ENCODE data around the gene GFI1.

Gene GFI1

DNA sequence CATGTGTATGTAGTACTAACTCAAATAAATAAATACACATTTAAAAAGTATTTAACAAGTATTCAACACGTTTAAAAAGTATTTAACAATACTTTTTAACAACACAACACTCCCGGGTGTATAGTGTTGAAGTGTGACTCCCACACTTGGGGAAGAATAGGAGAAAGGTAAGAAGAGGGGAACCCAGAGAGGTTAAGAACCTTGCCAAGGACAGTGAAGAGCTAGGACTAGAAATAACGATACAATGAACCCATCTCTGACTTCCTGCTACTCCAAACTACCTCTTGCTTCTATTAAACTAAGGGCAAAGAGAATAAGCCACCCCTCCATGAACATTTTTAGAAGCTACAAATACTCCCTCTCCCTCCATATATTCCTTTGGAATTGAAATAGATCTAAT, 1.7 kb upstream of the GFI1 start:
- DNase-seq (ENCODE audit: low spot score) = no peak

DNA sequence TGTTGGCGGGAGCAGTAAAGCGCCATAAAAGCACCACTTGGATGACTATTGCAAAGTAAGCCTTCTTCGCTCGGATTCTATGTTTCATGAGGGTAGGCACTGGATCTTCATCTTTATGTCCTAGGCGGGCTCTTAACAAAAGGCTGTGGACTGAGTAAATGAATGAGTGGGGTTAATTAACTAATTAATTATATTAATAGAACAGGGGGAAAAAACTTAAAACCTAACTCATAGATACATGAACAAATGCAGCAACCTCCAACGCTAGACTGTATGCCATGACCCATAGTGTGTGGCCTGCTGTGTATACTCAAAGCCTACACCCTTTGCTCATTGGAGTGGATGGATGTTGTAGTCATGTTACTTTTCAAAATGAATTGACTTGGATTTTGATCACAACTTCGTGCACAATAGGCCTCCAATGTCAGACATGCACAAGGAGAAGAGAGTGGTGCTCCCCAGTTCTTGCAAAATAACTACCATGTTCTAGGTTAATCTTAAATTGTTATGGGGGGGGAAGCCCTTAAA, 417 bp upstream of the GFI1 start:
- no peak for DNase-seq (ENCODE audit: low spot score)

DNA sequence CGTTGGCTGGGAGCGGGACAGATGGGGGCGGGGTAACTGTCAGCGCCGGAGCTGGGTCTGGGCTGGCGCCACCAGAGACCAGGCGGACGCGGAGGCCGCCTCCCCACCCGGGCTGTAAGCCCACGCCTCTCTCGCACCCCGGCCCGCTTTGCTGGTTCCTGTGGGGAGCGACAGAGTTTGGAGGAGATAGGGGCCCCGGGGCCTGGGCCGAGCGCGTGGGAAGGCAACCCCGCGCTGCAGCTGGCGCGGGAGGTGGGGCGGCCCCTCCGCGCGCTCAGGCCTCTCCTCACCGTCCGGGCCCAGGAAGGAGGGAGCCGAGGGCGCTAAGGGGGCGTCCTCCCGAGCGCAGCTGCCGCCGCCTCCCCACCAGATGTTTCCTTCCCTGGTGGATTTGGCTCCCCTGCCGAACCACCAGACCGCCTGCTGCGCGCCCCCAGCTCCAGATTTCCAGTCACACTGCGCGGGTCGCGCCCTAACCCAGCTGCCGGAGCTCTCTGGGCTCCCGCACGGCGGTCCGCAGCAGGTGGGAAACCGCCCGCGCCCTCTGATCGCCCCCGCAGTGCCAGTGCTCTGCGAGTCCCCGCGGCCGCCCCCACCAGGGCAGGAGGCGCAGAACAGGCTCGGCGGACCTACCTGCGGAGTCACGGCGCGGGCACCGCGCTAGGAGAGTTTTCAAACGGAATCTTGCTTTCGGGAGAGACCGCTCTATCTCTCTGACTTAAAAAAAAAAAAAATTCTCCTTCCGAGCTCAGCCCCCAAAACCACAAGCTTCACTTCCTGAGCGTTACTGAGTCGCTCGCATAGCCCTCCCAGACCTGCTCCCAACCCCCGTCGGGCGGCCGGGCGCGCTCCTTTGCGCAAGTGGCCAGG, 1.1 kb downstream of the GFI1 start:
- DNase-seq (ENCODE audit: low spot score) = peak; percentile 14

DNA sequence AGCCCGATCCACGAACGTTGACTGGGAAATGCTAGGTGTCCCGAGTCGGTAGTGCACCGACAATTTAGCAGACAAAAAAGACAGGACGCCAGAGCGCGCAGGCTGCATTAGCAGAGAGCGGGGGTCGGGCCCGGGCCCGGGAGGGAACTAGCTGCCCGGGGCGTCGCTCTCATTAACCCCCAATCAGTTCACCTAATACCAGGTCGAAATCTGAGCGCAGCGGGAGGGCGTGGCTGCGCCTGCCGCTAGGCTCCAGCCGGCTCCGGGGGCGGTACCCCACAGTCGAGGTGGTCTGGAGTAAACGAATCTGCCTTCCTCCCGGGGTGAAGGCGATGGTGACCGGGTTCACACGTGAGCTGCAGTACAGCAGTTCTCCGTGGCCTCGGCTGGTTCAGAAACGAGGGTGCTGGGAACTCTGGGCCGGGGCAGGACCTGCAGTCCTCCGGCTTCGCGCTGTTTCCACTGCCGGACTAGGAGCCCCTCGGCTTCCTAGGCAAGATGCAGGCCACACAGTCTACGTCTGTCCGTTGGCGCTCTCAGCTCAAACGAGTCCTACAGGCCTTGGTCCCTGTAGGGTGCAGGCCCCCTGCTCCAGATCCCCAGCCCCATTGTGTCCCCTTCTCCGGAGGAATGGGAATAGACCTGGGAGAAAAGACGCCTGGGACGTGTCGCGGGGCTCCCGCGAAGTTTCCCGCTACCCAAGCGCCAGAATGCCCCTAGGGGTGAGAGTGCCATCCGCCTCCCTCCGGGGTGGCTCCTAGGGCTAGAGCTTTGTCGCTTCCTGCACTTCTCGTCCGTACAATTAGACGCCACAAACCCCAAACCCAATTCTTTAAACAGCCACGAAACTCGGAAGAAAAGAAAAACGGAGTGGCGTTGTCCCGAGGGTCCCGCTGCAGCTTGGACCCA, 2.0 kb downstream of the GFI1 start:
- DNase-seq (ENCODE audit: low spot score) = peak; percentile 15

DNA sequence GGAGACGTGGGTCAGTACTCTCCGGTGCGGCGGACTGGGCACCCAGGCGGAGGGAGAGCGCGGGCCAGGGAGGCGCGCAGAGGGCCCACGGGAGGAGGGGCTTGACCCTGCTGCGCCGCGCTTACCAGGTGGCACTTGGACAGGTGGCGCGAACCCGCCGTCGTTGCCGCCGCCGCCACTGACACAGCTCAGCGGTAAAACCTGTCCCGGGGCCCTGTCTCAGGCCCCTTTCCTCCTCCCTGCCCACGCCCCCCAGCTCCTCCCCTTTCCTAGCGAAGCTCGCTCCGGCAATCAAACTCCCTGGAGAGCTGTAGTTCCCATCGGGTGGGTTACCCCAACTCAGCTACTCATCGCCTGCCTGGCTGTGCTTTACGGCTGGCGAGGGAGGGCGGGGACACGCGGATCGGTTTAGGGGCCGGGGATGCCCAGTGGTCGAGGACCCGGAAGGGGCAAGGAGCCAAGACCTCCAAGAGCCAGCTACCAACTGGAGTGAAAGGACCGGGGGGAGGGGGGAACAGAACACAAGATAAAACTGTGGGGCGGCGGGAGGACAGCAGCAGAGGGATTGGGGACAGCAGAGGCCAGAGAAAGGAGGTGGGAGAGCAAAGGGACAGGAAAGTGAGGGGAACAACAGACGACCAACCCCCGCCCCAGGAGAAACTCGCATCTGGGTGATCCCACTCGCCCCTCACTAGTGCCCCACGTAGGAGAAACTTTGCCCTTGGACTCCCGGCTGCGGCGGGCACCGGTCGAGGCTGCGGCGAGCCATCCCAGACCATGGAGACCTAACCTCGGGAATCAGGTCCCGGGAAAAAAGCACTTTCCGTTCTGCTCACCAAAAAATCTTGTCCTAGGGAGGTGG, 2.9 kb downstream of the GFI1 start:
- DNase-seq (ENCODE audit: low spot score) = no peak

DNA sequence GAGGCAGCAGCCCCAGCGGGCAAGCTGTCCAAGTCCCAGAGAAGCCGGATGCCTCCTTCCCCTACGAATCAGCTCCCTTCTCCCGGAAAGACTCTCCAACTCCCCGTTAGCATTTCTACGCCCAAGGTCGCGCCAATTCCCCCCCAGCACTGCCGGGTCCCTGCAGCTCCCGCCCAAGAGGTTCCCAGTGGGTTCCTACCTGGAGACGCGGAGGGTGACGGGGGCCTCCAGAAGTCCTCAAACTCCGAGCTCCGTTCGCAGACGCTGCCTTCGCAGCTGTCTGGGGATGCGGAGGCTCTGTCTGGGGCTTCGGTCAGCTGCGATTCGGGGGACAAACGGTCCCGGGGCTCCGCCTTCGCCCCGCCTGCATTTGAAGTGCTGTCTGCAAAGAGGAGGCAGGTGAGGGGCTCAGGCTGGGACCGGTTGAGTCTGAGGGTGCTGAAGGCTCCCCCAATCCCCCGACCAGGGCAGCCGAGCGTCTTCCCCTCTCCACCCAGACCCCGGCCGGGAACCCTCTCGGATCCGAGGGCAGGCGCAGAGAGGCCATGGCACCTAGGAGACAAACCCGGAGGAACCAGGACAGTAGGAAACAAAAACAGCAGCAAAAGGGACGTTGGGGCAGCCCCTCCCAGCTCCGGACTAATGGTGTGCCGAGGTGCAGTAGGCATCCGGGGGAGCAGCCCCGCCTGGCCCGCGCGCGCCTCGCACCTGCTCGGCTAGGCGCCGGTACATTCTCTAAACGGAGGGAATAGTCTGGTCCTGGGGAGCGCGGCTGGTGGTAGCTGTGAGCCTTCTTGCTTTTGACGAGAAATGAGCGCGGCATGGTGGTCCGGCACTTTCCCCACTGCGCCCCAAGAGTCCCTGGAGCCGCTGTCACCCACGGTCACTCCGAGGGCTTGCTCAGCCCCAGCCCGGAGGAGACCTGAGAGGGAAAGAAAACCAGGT, 3.8 kb downstream of the GFI1 start:
- DNase-seq (ENCODE audit: low spot score) = no peak

DNA sequence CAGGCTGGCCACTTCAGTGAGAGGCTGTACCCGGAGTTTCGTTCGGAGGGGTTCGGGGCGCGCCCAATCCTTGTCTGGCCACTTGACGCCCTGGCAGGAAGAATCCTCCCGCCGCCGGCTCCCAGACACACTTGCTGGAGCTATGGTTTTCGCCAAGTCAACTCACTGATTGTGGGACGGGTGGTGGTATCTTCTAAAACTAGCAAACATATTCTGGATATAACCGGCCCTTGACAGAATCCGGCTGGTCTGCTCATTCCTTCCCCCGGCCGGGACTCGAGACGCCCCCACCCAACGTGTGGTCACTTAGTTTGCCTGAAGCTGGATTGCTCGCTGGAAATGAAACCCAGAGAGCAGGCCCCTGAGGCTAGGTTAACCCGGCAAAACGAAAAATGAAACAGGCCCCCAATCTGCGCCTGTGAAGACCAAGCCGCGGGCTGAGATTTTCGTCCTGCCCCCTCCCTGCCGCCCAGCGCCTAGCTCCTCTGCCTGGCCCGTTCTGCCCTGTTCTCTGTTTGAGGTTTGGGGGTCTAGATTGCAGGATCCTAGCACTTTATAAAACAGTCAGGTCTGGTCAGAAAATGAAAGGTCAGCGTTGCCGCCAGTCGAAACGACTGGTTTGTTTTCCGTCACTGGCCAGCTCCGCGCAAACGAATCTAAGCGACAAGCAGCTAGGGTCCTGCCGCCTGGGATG, 4.6 kb downstream of the GFI1 start:
- DNase-seq (ENCODE audit: low spot score) = no peak

DNA sequence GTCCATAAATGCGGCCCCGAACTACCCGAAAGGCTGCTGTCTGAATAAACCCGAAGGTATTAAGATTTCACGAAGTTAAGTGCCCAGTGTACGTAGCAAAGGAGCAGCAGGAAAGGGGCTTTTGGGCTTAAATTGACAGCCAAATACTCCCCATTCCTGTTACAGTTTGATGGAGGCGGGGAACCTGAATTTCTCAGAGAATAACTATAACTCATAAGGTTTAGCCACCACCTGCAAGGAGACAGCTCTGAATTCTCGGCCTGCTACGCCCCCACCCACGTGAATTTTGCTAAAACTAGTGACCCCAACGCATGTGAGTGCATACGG, 5.2 kb downstream of the GFI1 start:
- no peak for DNase-seq (ENCODE audit: low spot score)

DNA sequence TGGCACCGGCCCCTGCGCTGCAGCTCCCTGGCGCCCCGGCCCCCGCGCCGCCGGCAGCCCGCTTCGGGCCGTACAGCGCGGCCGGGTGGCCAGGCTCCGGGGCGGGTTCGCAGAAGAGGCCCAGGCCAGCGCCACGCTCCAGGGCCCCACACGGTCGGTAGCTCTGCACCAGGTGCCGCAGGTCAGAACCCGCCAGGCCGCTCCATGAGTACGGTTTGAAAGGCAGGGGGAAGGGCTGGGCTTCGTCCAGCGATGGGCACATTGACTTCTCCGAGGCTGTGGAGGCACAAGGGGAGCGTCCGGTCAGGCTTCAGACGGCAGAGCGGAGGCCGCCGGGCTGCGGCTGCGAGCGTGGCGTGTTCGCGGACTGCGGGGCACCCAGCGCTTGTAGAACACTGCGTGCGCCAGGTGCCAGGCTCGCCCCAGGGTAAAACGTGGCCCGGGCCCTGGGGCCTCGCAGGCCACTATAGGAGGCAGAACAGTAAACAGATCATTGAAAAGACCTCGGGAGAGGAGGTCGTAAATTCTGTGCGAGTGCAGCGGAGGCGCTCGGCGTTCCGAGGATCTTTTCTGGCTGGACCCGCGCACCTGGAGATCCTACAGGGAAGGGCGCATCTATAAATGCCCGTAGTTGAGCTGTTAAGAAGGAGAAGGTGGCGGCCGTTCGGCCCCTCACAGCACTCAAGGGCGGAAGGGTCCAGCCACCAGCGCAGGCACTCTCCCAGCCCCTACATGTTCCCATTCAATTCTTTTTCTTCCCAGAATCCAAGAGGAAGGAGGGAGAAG, 5.7 kb downstream of the GFI1 start:
- DNase-seq (ENCODE audit: low spot score) = no peak

DNA sequence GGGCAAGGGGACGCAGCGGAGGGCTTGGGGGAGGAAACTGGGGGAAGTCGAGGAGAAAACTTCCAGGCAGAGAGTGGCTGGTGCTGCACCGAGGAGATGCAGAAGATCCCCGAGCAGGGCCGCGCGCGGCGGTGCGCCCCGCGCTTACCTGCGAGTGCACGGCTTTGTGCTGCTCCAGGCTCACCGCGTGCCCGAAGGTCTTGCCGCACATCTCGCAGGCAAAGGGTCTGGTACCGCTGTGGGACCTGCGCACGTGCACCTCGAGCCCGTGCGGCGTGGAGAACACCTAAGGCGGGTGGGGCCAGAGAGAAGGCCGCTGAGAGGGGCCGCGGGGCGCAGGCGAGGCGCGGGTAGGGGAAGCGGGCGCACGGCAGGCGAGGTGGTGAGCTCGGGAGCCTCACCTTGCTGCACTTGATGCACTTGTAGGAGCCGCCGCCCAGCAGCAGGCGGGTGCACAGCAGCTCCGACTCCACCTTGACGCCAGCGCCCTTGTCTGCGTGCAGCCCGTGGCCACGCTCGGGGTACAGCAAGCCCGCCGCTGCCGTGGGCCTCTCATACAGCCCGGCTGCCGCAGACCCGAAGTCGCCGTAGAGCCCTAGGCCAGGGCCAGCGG, 6.4 kb downstream of the GFI1 start:
- no peak for DNase-seq (ENCODE audit: low spot score)

DNA sequence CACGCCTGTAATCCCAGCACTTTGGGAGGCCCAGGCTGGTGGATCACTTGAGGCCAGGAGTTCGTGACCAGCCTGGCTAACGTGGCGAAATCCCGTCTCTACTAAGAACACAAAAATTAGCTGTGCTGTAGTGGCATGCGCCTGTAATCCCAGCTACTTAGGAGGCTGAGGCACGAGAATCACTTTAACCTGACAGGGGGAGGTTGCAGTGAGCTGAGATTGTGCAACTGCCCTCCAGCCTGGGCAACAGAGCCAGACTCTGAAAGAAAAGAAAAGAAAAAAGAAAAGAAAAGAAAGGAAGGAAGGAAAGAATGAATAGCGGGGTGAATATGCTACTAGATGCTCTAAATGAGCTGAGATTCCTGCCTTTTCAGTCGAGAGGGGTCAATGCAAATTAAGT, 7.1 kb downstream of the GFI1 start:
- DNase-seq (ENCODE audit: low spot score) = no peak

DNA sequence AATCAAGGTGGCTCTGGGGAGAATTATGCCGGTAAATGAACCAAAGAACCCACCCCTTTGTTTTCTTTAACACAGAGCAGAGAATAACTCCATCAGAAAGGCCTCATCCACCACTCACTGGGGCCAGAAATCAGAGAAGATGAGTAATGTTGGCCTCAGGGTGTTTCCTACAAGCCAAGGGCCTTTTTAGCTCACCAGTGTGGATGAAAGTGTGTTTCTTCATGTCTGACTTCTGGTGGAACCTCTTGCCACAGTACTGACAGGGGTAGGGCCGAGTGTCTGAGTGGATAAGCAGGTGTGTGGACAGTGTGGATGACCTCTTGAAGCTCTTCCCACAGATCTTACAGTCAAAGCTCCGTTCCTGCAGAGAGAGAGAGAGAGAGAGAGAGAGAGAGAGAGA, 8.3 kb downstream of the GFI1 start:
- DNase-seq (ENCODE audit: low spot score) = no peak

DNA sequence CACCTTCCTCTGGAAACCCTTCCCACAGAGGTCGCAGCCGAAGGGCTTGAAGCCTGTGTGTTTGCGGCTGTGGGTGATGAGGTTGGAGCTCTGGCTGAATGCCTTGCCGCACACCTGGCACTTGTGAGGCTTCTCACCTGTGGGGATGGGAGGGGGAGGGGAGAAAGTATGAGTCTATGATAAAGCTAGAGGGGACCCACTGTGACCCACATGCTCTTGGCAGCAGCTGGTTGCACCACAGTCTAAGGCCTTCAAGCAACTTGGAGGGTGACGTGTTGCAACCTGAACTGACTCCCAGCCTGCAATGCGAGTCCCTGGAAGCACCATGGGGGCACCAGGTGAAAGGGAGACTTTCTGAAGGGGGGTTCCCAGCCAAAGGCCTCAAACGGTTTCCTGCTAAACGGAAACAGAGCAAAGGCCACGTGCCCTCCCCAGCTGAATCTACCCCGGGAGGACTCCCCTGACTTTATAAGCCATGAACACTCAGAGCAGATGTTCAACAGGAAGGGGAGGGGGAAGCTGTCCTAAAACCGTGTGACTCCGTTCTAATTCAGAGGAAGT, 10.6 kb downstream of the GFI1 start:
- no peak for DNase-seq (ENCODE audit: low spot score)

DNA sequence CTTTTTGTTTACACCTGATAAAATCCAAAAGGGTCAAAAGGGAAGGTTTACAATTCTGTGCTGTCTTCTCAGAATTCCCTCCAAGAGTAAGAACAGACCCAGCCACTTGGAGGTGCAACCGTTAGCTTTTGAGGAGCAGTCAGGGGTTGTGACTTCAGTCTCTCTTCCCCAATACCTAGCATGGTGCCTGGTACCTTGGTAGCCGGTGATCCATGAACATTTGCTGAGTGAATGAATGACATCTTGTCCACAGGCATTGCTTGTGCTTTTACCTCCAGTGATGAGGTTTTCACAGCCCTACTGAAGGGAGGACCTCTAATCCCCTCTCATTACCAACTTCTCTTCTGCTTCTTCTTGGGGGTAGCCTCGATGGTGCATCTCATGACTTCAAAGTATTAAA, 11.7 kb downstream of the GFI1 start:
- DNase-seq (ENCODE audit: low spot score) = no peak

DNA sequence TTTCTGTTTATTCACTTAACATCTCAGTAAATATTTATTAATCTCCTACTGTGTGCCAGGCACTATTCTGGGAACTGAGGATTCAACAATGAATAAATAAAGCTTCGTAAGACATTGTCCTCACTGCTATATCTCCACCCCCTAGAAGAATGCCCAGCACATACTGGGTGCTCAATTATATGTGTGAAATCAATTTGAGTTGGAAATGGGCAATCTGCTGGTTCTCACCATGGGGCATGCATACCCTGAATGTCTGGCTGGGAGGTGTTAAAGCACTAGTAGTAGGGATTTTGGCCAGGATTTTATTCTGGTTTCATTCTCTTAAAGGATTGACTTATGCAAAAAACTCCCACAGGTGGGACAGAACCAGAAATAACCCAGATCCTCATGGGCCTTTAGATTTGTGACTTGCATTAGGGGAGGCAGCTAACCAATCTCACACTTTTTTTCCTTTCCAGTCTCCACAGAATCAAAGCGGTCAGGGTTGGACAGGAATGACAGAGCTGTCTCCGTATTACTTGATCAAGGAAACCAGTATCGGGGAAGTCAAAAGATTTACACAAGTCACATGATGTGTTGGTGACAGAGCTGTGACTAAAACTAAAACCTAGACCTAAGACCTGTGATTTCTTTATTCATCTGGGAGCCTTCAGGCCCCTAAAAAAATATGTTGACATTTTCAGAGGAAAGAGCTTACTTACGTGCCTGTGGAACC, 12.8 kb downstream of the GFI1 start:
- DNase-seq (ENCODE audit: low spot score) = no peak

DNA sequence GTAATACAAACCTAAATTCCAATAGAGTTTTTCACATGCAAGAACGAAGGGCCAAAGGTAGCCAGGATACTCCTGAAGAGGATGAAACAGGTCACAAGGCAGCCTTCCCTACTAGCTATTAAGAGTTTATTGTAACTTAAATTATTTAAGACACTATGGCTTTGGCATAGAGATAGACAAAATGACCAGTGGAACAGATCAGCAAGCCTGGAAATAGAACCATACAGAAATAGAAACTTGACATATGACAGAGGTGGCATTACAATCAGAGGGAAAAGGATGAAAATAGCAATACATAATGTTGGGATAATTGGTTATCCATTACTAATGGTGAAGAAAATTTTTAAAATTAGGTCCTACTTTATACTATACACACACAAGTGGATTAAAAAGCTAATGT, 16.5 kb downstream of the GFI1 start:
- no peak for DNase-seq (ENCODE audit: low spot score)

DNA sequence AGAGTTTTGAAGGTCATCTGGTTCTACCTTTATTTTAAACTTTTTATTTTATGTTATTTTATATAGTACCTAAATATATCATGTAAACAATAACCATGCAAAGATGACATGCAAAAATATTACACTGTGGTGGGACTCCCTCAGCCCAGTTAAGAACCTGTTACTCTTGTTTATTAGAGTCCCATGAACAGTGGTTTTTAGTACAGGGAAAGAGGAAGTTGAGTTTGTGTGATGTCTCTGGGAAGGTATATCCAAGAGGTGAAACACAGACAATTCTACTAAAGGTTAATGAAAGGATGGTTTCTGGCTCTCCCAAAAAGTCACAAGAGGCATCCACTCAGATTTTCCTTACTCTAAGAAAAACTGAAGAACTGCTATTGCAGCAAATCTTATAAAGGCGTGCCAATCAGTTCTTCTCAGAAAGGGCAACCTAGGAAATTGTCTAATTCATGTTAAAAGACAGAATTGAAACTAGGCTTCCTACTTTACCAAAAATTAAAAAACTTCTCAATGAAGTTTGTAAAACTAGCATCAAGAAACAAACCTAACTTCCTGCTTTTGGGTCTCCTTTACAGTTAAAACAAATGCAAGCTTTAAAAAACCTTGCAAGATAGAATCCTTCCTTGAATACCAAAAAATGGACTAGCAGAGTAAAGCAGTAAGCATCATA, 19.9 kb downstream of the GFI1 start:
- DNase-seq (ENCODE audit: low spot score) = no peak

DNA sequence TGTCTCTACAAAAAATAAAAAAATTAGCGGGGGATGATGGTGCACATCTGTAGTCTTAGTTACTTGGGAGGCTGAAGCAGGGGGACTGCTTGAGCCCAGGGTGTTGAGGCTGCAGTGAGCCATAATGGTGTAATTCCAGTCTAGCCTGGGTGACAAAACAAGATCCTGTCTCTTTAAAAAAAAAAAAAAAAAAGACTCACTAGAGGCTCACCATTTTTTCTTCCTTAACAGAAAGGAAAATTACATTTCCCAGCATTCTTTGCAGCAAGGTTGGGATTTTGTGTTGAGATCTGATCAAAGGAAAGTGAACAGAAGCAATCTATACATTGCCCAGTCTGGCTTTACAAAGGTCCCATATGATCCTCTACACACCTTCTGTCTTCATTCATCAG, 21.5 kb downstream of the GFI1 start:
- DNase-seq (ENCODE audit: low spot score) = no peak

Data from cerebellar cortex (tissue), 1 donor.